NCI-H187 (cell line): ENCODE data around the gene ST3GAL5.

ENCODE experiments used
- DNase-seq, 2 experiments: peaks; one replicate each; lab custom pipeline; 2025; lab: John Stamatoyannopoulos, UW

Gene ST3GAL5

DNA sequence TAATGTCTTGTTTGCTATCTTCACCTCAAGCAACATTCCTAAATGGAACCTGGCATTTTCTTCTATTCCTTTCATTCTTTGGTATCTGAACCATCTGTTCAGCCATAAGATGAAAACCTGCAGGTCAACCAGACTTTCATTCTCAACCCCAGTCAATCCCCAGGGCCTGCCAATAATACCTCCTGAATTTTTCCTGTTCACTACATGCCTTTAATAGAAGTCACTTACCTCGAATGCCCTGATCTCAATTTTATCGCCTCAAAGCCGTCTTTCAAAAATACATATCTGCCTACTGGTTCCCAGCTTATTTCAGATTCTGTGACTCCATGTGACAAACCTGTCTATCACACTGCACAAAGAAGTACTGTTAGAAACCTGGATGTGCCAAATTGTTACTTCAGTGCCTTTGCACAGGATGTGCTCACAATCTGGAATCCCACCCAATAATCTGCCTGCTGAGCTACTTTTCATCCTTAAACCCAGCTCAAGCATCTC lies 22.6 kb downstream of the ST3GAL5 start:
- DNase-seq = no peak

DNA sequence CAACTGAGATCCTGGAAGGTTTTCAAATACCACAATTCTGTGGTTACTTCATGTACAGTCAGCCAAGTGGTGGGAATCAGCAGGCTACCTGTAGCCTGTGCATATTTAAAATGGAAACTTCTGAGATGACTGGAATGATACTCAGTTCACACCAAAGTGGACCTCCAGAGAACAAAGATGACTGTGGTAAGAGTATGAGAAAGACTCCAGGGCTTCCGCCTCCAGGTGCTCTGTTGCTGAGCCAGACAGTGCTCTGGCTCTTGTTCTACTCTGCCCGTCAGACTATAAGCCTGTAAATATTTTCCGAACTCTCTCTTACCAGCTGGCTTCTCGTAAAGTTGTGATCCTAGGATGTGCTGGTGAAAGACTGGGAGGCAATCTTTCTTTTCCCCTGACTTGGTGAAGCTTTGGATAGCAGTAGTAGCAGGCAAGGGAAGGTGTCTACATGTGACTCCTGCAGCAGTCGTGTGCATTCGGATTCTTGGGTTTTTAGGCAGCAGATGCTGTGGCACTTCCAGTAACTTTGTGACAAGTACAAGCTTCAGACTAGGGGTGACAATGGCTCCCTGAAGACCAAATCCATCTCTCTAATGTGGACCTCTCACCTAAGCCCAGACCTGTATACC lies 23.1 kb downstream of the ST3GAL5 start:
- DNase-seq = no peak

DNA sequence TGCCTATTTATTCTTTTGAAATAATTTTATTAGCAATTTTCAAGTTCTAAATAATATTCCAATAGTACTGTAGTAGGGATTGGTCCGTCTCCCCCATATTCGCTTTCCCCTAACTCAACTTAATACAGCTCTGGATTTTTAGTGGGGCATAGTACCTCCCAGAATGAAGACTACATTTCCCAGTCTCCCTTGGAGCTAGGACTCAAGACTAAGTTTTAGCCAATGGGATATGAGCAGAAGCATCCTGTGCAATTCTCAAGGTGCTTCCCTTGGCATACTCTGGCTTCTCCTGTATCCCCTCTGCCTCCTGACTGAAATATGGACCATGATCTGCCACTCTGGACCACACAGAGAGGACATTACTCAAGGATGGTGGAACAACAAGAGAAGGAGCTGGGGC lies 24.1 kb downstream of the ST3GAL5 start:
- DNase-seq = no peak

DNA sequence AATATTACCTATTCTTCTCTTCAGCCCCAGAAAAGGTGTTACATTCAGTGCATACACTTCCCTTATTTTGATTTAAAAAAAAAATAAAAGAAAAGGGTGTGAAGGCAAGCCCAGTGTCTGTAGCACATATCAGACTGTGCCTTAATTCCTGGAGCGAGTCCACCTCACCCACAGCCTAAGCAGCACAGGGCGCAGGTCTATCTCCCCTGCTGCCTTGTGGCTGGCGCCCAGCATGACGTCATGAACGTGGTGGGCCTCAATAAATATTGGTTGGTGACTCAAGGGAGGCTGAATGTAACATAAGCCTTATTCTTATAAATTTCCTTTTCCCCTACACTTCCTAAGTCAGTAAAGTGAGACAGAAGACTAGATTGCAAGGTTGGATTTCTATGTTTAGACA lies 26.4 kb downstream of the ST3GAL5 start:
- DNase-seq = no peak

DNA sequence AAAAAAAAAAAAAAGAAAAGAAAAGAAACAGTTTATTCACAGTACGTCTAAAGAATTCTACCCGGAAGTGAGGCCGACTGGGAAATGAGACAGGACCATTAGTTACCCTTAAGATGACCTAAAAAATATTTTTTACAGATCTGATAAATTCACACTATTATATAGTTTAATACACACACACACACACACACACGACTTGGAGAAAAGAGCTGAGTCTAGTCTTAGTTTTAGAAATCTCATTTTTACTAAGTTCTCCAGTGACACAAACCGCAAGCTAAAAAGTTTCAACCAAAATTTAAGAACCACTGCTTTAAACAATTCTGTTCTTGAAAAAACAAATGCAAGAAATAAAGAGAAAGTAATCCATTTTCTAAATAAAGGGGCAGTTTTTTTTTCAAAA lies 27.1 kb downstream of the ST3GAL5 start:
- DNase-seq = no peak

DNA sequence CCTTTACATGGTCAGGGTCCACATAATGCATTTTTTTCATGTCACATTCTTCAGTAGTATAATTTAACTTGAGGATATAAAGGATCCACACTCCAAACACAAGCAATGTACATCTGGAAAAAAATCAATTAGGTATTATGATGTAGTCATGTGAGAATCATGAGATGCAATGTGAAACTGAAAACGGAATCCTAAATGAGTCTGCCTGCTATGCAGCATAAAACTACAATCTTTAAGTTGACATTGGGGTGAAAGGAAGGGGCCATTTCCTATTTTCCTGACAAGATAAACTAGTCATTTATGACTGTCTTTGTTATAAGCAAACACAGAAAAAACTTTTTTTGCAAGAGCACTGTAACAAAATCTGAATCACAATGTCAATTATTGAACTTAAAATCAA lies 27.6 kb downstream of the ST3GAL5 start:
- DNase-seq = no peak

DNA sequence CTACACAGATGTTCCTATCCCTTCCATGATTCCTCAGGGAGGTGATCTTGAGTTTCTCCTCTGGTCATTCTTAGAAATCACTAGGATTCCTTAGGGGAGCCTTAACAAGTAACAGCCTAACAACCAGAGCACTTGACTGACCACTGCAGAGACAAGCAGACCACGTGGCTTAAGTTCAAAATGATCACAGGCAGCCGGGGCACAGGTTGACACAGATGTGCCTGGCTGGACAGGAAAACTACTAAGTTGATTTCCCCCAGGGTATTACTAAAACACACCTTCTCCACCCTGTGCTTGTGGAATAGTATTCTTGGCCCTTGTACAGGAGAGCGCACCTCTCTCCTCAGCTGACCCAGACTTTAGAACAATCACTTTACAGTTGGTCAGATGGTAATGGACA lies 29.9 kb downstream of the ST3GAL5 start:
- DNase-seq = no peak

DNA sequence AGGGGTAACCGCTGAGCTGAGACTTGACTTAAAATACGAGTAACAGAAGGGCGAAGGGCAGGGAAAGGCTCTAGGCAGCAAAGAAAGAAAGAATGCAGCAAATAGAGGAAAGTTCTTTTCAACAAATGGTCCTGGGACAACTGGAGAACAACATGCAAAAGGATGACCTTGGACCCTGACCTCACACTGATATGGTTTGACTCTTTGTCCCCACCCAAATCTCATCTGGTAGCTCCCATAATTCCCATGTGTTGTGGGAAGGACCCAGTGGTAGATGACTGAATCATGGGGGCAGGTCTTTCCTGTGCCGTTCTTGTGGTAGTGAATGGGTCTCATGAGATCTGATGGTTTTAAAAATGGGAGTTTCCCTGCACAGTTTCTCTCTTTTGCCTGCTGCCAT lies 33.9 kb downstream of the ST3GAL5 start:
- no peak for DNase-seq

DNA sequence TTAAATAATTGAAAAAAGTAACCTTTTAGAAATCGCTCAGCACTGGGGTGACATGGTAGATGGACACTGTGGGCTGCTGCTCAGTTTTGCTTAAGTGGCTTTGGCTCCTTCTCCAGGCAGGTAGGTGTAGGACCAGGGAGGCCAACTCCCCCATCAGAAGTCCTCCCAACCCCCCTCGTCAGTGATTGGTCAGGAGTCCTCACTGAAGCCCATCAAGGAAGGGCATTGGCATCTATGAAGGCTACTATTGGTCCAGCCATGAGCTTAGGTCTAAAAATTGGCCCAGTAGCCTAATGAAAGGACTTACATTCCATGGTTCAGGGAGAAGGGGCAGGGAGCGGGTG lies 34.7 kb downstream of the ST3GAL5 start:
- no peak for DNase-seq

DNA sequence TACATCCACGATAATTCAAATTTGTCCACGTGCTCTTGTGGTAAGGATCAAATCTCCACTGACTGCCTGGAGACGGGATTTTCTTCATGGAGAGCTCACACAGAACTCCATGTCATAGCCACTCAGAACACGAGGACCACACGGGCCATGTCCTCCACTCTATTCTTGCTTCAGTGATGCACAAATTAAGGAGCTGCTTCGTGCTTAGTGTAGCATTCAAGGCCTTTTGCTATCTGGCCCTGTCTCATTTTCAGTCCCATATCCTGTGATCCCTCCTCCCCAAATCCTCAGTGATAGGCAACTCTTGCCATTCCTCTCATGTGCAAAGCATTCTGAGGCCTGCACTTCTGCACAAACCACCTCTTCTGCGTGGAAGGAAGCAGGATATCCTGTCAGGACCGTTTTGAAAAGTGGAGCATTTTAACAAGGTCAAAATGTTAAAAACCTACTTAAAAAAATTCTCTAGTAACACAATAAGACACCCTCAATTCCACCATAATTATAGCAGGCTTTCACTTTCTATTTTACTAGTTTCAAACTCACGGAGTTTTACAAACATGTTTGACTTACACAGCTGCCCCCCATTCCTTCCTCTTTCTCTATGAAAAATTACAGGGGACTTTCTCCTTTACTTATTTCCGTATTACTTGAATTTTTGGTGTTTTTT lies 35.2 kb downstream of the ST3GAL5 start:
- DNase-seq = no peak

DNA sequence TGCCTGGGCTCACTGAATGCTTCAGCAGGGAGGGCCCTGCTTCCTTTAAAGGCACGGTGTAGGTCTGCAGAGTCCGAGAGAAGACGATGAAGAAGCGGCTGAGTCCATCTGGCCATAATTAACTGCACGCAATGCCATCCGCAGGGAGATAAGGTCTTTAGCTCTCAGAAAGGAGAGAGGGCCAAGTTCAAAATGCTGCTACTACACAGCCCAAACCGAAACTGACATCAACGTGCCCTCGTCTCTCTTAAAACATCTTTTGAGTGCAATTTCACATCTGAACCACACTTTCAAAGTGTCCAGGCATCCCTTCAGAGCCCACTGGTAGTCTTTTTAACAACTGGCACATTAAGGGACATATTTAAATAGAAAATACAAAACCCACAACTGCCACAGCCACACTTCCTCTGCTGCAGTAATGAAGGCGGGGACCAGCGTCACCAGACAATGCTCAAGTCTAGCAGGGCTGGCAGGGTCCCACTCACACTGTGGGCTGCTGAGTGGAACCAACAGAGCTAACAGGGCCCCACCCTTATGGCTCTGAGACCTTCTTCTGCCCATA lies 35.8 kb downstream of the ST3GAL5 start:
- DNase-seq = no peak

DNA sequence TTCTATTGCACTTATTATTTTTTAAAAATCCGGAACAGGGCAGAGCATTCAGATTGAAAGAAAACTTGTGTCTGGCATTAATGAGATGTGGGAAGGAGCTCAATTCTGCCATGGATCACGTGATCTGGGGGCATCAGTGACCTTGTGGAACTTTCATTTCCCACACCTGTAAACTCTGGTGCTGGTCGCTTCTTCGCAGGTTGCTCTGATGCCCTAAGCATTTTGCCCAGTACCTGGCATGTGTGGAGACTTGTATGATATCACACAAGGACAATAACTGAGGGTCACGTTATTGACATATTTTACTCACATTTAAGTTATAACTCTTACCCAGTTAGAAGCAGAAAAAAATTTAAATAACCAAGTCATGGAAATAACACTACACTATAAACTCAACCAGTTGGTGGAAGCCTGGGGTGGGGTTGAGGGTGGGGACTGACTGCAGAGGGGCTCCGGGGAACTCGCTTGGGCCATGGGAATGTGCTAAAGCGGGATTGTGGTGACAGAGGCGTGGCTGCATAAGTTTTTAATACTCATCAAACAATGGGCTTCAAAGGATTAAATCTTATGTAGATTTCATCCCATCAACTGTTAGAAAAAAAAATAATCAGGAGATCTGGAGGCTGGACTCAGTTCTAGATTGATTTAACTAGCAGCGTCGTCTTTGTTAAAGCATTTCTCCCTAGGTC lies 36.5 kb downstream of the ST3GAL5 start:
- DNase-seq = no peak

DNA sequence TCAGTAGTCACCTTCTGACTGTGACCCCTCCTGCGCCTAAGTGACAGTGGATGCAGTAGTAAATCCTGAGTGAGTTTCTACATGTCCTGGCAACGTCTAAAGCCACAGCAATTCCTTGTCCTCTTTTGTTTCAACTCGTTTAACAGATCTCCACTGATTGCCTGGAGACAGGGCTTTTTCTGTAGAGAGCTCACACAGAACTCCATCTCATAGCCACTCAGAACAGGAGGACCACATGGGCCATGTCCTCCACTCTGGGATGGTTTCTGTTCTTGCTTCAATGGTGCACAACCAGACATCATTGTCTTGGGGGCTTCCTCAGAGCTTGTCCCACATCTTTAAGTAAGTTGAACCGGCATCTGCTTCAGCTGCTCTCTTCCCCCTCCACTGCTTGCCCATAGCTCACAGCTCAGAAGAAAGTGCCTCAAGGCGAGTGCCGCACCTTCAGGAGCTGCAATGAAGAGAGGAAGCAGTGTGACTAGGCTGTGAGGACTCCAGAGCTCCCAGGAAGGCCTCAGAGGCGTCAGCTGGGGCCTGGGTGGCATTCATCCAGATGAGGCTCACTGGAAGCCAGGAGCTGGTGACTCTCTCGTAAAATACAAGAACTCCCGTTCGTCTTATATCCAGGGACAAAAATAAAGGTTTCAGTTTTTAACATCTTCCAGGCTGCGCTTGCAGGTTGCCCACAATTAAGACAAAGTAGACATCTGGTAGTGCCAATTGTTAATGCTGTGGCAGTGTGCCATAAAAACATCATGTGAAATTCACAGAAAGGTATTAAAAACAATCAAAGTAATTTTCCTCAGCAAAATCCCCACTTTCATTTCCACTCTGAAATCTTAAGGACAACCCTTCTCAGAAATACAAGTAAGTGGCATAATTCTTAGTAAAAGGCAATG lies 37.3 kb downstream of the ST3GAL5 start:
- DNase-seq = no peak

DNA sequence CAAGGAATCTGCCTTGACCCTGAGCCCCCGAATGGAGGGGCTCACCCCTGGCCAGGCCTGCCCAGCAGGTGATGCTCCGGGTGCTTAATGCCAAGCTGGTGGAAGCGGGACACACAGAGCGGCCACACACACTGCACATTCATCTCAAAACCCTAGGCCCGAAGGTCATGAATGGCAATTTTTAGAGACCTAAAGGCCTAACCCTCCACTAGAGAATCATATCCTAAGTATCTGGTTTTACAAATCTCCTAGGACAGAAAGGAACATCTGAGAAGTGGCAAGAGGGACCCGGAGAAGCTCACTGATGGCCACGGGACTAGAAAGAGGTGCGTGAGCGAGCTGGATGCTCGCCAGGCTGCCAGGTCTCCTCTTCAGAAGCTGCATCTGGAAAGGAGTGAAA lies 38.3 kb downstream of the ST3GAL5 start:
- DNase-seq = no peak

DNA sequence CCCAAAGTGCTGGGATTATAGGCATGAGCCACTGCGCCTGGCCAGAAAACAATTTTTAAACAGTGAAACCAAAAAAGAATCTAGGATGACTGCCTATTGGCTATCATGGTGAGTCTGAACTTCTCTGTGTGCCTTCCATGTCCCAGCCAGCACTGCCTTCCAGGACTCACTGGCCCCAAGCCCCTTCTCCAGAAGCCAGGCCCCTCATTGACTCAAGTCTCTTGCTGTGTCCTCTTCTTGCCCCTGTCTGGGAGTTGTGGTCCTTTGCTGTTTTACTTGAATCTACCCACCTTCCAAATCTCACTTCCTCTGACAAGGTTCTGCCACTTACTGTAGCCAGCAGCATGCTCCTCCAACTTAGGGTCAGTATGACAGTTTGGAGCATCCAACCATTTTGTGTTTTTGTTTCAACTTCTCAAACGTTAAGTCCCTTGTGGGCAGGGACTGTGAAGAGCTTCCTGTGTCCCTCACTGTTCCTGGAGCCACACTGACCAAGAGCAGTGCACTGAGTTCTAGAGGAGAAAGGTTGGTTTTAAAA lies 41.7 kb downstream of the ST3GAL5 start:
- no peak for DNase-seq

DNA sequence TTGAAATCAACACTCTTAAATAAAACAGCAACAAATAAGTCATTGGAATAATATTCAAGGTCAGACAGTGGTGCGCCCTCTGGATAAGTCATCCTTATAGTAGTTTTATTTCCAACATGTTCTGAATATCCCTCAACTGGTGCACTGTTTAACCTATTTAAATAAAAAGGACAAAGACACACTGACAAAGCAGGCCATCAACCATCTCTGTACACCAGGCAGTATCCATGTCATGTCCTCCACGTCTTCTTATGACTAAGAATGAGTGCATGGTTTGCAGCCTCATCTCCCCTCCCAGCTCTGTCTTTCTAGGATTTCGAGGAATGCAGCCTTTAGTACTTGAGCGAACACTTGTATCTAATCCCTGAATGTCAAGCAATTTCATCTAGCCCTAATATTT lies 42.4 kb downstream of the ST3GAL5 start:
- no peak for DNase-seq

DNA sequence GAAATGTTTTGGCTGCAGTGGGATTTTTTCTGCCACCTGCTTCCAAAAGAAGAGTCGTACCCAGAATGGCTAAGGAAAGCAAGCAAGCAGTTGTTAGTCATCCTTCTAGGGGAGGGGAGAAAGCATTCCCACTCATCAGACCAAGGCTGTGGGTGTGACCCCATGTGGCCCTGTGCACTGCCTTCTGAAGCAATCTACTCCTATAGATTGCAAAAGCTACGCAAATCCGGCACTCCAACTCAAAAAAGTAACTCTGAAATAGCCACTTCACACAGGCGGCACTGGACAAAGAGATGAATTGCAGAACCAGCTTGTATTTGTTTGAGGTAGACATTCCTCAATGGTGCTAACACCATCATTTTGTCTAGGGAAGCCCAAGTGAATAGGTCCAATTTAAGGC lies 44.3 kb downstream of the ST3GAL5 start:
- no peak for DNase-seq

DNA sequence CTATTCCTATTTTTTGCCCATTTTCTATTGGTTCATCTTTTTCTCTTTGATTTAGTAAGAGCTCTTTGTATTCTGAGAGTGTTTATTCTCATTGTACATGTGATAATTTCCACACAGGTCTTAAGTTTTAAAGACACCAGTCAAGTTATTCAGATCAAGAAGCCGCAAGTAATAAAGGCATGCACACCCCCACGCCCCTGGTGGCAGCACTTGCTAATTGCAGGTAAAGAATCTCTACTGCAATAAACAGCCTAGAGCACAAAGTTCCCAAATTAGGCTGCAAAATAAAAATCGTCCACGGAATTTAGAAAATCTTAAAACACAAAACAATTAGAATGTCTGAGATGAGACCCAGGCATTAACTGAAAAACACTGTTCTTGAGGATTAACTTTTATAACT lies 45.2 kb downstream of the ST3GAL5 start:
- no peak for DNase-seq

DNA sequence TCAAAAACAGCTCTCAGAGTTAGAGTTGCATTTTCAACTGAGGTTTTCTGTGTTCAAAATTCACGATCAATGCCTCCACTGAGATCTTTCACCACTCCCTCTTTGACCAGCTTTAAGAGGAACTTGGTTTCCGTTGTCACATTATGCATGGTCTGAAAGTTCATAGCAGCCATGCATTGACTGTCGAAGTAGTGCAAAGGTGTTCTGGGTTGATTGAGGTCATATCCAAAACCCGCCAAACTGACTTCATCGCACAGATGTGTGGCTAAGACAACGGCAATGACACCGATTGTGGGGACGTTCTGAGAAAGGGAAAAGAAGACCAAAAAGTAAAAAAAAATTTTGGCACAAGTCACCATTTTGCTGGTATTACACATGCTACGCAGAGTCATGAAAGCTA lies 48.7 kb downstream of the ST3GAL5 start:
- no peak for DNase-seq

DNA sequence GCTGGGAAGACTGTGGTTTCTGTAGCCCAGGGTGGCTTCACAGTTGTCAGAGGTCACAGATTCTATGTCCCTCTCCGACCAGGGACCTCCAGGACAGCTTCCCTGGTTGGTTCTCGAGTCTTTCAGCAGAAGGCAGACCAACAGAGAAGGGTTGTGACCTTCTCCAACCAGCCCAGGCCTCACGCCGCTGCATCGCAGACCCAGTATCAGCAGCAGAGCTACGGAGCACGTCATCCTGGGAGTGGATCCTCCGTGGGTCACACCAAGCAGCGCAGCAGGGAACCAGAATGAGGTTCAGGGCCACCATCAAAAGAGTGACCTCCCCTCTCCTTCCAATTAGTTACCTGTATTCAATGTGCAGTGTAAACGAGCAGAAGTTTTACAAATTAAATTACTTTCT lies 49.3 kb downstream of the ST3GAL5 start:
- DNase-seq = no peak

DNA sequence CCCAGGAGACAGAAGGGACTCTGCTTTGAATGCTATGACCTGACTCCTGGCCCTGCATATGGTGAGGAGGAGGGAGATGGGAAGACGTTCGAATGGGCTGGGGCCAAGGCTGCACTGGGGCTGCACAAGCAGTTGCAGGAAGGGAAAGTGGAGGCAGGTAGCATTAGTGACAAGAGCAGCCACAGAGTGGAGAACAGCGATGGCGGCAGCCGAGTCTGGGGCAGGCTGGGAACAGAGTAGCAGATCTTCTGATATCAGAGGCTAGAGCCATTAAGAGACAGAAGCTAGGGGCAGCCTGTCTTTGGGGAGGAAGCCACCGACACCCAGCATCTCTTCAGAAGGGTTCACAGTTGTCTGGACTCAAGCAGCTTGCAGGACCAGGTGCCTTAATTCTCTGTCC lies 50.1 kb downstream of the ST3GAL5 start:
- no peak for DNase-seq

DNA sequence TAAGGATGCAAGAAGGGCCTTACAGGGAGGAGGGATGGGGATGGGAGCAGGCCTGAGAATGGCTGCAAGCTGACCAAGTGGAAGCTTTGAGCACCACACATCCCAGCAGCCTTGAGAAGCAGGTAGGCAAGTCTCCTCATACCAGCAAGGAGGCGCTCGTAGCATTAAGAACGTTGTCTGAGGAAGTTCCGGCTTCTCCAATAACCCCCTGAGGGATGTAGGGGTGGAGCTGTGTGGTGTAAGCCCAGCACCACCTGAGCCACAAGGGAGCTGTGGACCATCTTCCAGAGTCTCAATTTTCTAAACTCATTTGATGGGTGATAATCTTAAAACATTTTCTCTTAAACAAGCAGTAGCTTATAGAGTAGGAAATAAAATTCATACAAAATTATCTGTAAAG lies 50.6 kb downstream of the ST3GAL5 start:
- no peak for DNase-seq
